Peyer's patch (tissue), 4 donors: ENCODE measurements around the gene BMAL2.

Experiments
- POLR2A ChIP-seq, 2 donors: fragments of 450-650 bp; IDR thresholded peaks; one replicate each; pipeline ENCODE4 v1.5.1; 2017; ENCODE audit warnings: antibody characterized with exemption in 2 of 2, mild to moderate bottlenecking in 2 of 2, moderate library complexity in 2 of 2
- TF ChIP-seq, protein P1 (sequence below), 6 experiments: fragments of 450-650 bp in 4 of 6; fragments of 200-600 bp in 2 of 6; sonication (generic) in 1 of 6; IDR thresholded peaks; one replicate each; pipeline ENCODE4 v1.5.1; 2017 to 2019; ENCODE audit warnings: antibody characterized with exemption in 6 of 6, mild to moderate bottlenecking in 3 of 6, moderate library complexity in 1 of 6

DNA sequence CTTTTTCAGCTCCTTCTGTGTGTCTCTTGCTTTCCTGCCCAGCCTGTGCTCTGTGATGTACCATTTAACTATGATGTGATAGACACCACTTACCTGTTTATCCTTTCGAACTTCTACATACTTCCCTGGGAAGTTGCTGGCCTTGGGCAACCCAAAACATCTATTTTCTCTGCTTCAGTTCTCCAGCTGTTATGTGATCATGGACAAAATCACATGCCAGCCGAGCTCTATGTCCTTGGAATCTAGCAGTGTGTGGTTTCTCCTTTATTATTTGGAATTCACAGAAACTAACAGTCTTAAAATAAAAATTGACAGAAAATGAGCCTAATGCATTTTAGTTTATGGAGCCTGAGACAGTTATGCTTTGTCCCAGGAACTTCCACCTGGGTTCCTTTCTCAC is 22.9 kb downstream of the BMAL2 start:
- TF ChIP-seq, protein P1, sequence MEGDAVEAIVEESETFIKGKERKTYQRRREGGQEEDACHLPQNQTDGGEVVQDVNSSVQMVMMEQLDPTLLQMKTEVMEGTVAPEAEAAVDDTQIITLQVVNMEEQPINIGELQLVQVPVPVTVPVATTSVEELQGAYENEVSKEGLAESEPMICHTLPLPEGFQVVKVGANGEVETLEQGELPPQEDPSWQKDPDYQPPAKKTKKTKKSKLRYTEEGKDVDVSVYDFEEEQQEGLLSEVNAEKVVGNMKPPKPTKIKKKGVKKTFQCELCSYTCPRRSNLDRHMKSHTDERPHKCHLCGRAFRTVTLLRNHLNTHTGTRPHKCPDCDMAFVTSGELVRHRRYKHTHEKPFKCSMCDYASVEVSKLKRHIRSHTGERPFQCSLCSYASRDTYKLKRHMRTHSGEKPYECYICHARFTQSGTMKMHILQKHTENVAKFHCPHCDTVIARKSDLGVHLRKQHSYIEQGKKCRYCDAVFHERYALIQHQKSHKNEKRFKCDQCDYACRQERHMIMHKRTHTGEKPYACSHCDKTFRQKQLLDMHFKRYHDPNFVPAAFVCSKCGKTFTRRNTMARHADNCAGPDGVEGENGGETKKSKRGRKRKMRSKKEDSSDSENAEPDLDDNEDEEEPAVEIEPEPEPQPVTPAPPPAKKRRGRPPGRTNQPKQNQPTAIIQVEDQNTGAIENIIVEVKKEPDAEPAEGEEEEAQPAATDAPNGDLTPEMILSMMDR (IDR thresholded peaks at IDR 0.05) = no peak
- TF ChIP-seq POLR2A (IDR thresholded peaks at IDR 0.05) = no peak
